Neural cell (in vitro differentiated cells): ENCODE results near the gene EFCAB8. TPM values are rescaled to one million over a fixed set of nuclear protein-coding genes. Genes with fewer than 3 reads are reported as not detected.

Experiments
- H2AFZ ChIP-seq: fragments of 200-600, 300-800 bp; sonication (generic), shearing (Covaris generic); 2 replicates; pipeline ENCODE4 v1.6.0; 2014; ENCODE audit warnings: low read depth, mild to moderate bottlenecking, antibody characterized with exemption, low read length, moderate library complexity
- H3F3A ChIP-seq: fragments of 200-600 bp; shearing (Covaris generic); 2 replicates; pipeline ENCODE4 v1.6.1; 2016; ENCODE audit warnings: mild to moderate bottlenecking, moderate library complexity, mixed read lengths, antibody characterized with exemption, low read length; ENCODE audit not compliant: insufficient read depth, poor library complexity, severe bottlenecking
- H3K27ac ChIP-seq: fragments of 200-600, 300-800 bp; sonication (generic), shearing (Covaris generic); 2 replicates; pipeline ENCODE4 v1.5.1; 2014; ENCODE audit warnings: mild to moderate bottlenecking, low read length, moderate library complexity
- H3K27me3 ChIP-seq: fragments of 300-800, 200-600 bp; sonication (generic), shearing (Covaris generic); 2 replicates; pipeline ENCODE4 v1.6.0; 2014; ENCODE audit warnings: mild to moderate bottlenecking, low read depth, low read length, moderate library complexity; ENCODE audit not compliant: insufficient read depth
- H3K36me3 ChIP-seq: fragments of 300-800, 200-600 bp; sonication (generic), shearing (Covaris generic); 2 replicates; pipeline ENCODE4 v1.5.1; 2014; ENCODE audit warnings: mild to moderate bottlenecking, antibody characterized with exemption, low read length, moderate library complexity; ENCODE audit not compliant: insufficient read depth
- H3K4me2 ChIP-seq: fragments of 300-800, 200-600 bp; sonication (generic), shearing (Covaris generic); 2 replicates; pipeline ENCODE4 v1.6.0; 2014; ENCODE audit warnings: mild to moderate bottlenecking, low read length
- H3K4me3 ChIP-seq: fragments of 300-800, 200-600 bp; sonication (generic), shearing (Covaris generic); 2 replicates; pipeline ENCODE4 v1.5.1; 2014; ENCODE audit warnings: mild to moderate bottlenecking, low read length, moderate library complexity
- H3K79me2 ChIP-seq: fragments of 200-600 bp; shearing (Covaris generic); replicated peaks from 2 replicates; pipeline ENCODE4 v1.6.0; 2014; ENCODE audit warnings: mild to moderate bottlenecking, low read length, moderate library complexity; ENCODE audit not compliant: insufficient read depth
- H3K9ac ChIP-seq: fragments of 300-800, 200-600 bp; sonication (generic), shearing (Covaris generic); 2 replicates; pipeline ENCODE4 v1.6.1; 2016; ENCODE audit warnings: mild to moderate bottlenecking, low read length, mixed read lengths
- H3K9me2 ChIP-seq: fragments of 200-600 bp; shearing (Covaris generic); 2 replicates; pipeline ENCODE4 v1.6.1; 2016; ENCODE audit warnings: mild to moderate bottlenecking, low read length, mixed read lengths; ENCODE audit not compliant: insufficient read depth
- H3K9me3 ChIP-seq: fragments of 200-600, 300-800 bp; sonication (generic), shearing (Covaris generic); 2 replicates; pipeline ENCODE4 v1.6.1; 2016; ENCODE audit warnings: mild to moderate bottlenecking, mixed run types, low read length, moderate library complexity, mixed read lengths
- H4K20me1 ChIP-seq: fragments of 200-600 bp; shearing (Covaris generic); 2 replicates; pipeline ENCODE4 v1.6.1; 2016; ENCODE audit warnings: mild to moderate bottlenecking, mixed run types; ENCODE audit not compliant: insufficient read depth
- EP300 ChIP-seq: fragments of 450-650 bp; conservative IDR thresholded peaks from 2 replicates; pipeline ENCODE4 v1.6.1; 2014; ENCODE audit warnings: antibody characterized with exemption, mild to moderate bottlenecking, moderate library complexity; ENCODE audit not compliant: poor library complexity, severe bottlenecking
- EZH2 ChIP-seq: fragments of 200-600, 300-800 bp; shearing (Covaris generic), sonication (generic); IDR thresholded peaks from 2 replicates; pipeline ENCODE4 v1.6.1; 2014; ENCODE audit warnings: antibody characterized with exemption, low read length, borderline replicate concordance, mild to moderate bottlenecking; ENCODE audit not compliant: insufficient read depth, poor library complexity, severe bottlenecking
- MXI1 ChIP-seq: fragments of 450-650 bp; conservative IDR thresholded peaks from 2 replicates; pipeline ENCODE4 v1.6.1; 2014; ENCODE audit warnings: antibody characterized with exemption, mild to moderate bottlenecking; ENCODE audit not compliant: poor library complexity, severe bottlenecking
- POLR2AphosphoS5 ChIP-seq: IDR thresholded peaks from 2 replicates; pipeline ENCODE4 v1.6.1; 2012
- RAD21 ChIP-seq: fragments of 450-650 bp; conservative IDR thresholded peaks from 2 replicates; pipeline ENCODE4 v1.6.1; 2014; ENCODE audit warnings: antibody characterized with exemption, mild to moderate bottlenecking, moderate library complexity
- SMC3 ChIP-seq: fragments of 450-650 bp; conservative IDR thresholded peaks from 2 replicates; pipeline ENCODE4 v1.6.1; 2014; ENCODE audit warnings: antibody characterized with exemption, mild to moderate bottlenecking, moderate library complexity; ENCODE audit not compliant: poor library complexity
- TAF1 ChIP-seq: IDR thresholded peaks from 2 replicates; pipeline ENCODE4 v1.6.1; 2012; ENCODE audit warnings: low read depth
- polyA plus RNA-seq: library from polyadenylated mRNA; depleted of rRNA; stranded (reverse); fragments of >200 nt; gene quantifications from 2 replicates; pipeline ENCODE4 v1.2.3, GENCODE V29; 2014
- TF ChIP-seq, protein P1 (sequence below): IDR thresholded peaks from 2 replicates; pipeline ENCODE4 v1.6.1; 2012; ENCODE audit warnings: borderline replicate concordance
- TF ChIP-seq, protein P2 (sequence below): fragments of 450-650 bp; IDR thresholded peaks from 2 replicates; pipeline ENCODE4 v1.5.1; 2014; ENCODE audit warnings: antibody characterized with exemption, mild to moderate bottlenecking, moderate library complexity; ENCODE audit not compliant: poor library complexity, severe bottlenecking

EFCAB8 gene
- polyA plus RNA-seq, 1 donor from 2014 or later: not detected

DNA sequence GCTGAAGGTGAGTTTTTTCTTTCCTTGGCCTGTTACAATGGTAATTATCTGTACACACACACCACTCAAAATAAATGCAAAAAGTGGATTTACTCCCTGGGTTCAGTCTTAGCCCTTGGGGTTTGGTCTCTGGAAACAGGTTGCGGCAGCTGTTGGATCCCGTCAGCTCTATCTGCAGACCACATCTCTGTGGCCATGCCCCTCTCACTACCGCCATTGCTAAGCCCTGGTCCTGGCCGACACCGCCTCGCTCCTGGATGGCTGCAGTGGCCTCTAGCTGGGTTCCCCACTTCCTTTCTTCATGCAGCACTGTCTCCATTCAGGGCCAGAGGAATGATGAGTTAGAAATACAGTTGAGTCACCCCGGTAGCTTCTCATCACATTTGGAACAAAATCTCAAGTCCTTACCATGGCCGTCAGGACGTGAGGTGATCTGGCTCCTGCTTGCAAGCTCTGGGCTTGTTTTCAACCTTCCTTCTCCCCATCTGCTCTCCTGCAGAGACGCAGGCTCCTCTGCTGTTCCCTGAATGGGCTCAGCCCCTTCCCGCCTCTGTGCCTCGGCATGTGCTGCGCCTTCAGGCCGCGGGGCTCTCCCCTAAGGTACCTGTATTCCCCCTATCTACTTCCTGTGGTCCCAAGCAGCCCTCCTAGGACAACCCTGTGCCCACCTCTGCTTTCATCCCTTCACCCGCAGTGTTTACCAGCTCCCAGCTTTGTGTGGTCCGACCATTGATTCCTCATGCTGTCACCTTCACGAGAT lies 38.0 kb downstream of the EFCAB8 start:
- TF ChIP-seq POLR2AphosphoS5 (no peak), EZH2 (no peak), TAF1 (no peak), SMC3 (no peak), RAD21 (no peak), EP300 (no peak), MXI1 (no peak)
- TF ChIP-seq, protein P1, sequence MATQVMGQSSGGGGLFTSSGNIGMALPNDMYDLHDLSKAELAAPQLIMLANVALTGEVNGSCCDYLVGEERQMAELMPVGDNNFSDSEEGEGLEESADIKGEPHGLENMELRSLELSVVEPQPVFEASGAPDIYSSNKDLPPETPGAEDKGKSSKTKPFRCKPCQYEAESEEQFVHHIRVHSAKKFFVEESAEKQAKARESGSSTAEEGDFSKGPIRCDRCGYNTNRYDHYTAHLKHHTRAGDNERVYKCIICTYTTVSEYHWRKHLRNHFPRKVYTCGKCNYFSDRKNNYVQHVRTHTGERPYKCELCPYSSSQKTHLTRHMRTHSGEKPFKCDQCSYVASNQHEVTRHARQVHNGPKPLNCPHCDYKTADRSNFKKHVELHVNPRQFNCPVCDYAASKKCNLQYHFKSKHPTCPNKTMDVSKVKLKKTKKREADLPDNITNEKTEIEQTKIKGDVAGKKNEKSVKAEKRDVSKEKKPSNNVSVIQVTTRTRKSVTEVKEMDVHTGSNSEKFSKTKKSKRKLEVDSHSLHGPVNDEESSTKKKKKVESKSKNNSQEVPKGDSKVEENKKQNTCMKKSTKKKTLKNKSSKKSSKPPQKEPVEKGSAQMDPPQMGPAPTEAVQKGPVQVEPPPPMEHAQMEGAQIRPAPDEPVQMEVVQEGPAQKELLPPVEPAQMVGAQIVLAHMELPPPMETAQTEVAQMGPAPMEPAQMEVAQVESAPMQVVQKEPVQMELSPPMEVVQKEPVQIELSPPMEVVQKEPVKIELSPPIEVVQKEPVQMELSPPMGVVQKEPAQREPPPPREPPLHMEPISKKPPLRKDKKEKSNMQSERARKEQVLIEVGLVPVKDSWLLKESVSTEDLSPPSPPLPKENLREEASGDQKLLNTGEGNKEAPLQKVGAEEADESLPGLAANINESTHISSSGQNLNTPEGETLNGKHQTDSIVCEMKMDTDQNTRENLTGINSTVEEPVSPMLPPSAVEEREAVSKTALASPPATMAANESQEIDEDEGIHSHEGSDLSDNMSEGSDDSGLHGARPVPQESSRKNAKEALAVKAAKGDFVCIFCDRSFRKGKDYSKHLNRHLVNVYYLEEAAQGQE: no peak
- TF ChIP-seq, protein P2, sequence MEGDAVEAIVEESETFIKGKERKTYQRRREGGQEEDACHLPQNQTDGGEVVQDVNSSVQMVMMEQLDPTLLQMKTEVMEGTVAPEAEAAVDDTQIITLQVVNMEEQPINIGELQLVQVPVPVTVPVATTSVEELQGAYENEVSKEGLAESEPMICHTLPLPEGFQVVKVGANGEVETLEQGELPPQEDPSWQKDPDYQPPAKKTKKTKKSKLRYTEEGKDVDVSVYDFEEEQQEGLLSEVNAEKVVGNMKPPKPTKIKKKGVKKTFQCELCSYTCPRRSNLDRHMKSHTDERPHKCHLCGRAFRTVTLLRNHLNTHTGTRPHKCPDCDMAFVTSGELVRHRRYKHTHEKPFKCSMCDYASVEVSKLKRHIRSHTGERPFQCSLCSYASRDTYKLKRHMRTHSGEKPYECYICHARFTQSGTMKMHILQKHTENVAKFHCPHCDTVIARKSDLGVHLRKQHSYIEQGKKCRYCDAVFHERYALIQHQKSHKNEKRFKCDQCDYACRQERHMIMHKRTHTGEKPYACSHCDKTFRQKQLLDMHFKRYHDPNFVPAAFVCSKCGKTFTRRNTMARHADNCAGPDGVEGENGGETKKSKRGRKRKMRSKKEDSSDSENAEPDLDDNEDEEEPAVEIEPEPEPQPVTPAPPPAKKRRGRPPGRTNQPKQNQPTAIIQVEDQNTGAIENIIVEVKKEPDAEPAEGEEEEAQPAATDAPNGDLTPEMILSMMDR: no peak
- Histone ChIP-seq H3K36me3 (no peaks in the 10 kb centered on the region), H3F3A (no peaks in the 10 kb centered on the region), H3K79me2 (no peaks in the 10 kb centered on the region), H3K9me3 (no peaks in the 10 kb centered on the region), H3K27me3 (no peaks in the 10 kb centered on the region), H3K9me2 (no peaks in the 10 kb centered on the region), H3K27ac (no peak overlapping the region), H3K4me3 (no peak overlapping the region), H3K9ac (no peak overlapping the region), H2AFZ (no peak overlapping the region), H3K4me2 (no peak overlapping the region), H4K20me1 (no peaks in the 10 kb centered on the region)

DNA sequence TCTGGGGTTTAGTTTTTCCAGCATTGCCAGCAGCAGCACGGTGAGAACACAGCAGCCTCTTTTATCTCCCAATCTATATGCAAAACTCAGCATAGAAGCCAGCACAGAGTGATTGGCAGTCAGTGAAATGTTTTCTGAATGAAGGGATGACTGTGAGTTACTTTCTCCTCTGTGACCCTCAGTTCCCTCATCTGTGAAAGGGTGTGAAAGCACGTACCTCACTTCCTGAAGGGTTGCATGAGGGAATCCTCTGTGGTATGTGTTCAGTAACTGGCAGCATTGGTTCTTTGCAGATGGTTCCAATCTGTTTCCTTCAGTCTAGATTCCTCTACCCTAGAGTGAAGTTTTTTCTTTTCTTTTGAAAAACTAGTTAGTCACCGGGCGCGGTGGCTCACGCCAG lies 40.0 kb downstream of the EFCAB8 start:
- Histone ChIP-seq H4K20me1 (no peaks in the 10 kb centered on the region), H3K9me3 (no peaks in the 10 kb centered on the region), H3K9ac (no peak overlapping the region), H3K9me2 (no peaks in the 10 kb centered on the region), H3K79me2 (no peaks in the 10 kb centered on the region), H3K27me3 (no peaks in the 10 kb centered on the region), H2AFZ (no peak overlapping the region), H3K4me2 (no peak overlapping the region), H3F3A (no peaks in the 10 kb centered on the region), H3K27ac (no peak overlapping the region), H3K4me3 (no peak overlapping the region), H3K36me3 (no peaks in the 10 kb centered on the region)
- TF ChIP-seq, protein P1: no peak
- TF ChIP-seq EZH2 (no peak), RAD21 (no peak), SMC3 (no peak), TAF1 (no peak), MXI1 (no peak), EP300 (no peak), POLR2AphosphoS5 (no peak)
- TF ChIP-seq, protein P2: no peak
